Activated effector memory CD4-positive, alpha-beta T cell treated with Interleukin-2 at 50 U/mL for 16 hours (primary cell): Measurements from ENCODE around the gene GRAMD1A.
"Not testable (repeated sequence)": the region's sequence is repeated elsewhere in the genome, so short reads cannot be mapped to it uniquely, and the experiment has no call there.

Source experiments
- DNase-seq: peaks from one replicate; pipeline ENCODE4 v3.0.0-alpha.2; 2020

The GRAMD1A gene

DNA sequence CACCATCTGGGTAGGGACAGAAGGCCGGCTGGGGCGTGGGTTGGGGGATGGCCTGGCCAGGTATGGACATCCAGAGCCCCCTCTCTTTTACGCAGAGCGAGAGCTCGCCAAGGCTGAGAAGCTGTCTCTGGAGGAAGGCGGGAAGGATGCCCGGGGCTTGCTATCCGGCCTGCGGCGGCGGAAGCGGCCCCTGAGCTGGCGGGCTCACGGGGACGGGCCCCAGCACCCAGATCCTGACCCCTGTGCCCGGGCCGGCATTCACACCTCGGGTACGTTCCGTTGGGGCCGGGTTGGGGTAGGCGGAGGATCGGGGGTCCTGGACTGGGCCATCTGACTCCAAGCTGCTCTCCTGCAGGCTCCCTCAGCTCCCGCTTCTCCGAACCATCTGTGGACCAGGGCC lies 21.5 kb downstream of the GRAMD1A start:
- no peak for DNase-seq

DNA sequence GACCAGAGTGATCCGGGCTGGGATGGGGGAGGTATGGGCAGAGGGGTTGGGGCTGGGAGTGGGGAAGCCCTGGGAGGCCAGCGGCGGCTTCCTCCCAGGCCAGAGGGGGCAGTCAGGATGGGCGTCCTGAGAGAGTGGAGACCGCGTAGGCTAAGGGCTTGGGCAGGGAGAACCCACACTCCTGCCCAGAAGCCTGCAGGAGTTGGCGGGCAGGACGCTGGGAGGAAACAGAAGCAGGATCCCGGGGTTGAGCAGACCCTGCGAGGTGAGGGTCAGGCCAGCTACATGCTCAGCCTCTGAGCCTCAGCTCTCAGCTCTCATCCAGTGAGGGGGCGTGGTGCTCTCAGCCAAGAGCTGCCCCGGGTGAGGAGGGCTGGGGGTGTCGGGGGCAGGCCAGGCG lies 22.3 kb downstream of the GRAMD1A start:
- DNase-seq = no peak

DNA sequence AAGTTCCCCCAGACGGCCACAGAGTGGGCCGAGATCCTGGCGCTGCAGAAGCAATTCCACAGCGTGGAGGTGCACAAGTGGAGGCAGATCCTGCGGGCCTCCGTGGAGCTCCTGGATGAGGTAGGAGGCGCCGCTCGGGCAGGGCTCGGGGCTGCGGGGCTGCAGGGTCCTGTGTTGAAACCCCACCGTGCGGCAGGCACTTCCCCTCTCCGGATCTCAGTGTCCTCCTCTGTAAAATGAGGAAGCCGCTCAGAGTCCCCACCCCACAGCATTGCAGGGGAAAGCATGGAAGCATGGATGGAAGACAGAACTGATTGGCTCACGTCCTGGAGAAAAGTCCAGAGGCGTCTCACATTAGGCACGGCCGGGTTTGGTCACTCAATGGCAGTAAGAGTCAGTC lies 23.3 kb downstream of the GRAMD1A start:
- DNase-seq = no peak

DNA sequence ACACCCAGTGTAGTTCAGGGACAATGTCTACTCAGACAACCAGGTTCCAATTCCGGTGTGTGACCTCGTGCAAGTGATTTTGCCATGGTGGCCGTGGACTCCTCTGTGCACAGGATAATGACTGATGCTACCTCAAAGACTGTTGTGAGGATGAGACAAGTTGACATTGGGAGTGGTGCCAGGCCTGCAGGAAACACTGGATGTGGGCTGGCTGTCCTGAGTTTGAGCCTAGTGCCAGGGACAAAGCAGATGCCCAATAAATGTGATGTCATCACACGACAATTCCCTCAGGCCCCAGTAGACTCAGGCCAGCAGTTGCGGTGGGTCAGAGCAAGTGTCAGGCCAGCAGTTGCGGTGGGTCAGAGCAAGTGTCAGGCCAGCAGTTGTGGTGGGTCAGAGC lies 24.0 kb downstream of the GRAMD1A start:
- no peak for DNase-seq

DNA sequence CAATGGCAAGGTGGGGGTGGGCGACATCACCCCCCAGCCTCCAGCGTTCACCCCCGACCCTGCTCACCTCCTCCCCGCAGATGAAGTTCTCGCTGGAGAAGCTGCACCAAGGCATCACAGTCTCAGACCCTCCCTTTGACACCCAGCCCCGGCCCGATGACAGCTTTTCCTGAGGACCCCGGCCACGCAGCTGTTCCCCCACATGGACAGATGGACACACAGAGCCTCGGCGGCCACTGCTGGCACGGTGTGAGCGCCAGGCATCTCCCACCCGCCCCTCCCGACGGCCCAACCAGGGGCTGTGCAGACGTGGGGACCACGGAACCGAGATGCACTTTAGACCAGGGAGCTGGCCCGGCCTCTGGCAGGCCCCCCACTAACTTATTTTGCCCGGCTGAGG lies 25.8 kb downstream of the GRAMD1A start:
- no peak for DNase-seq

DNA sequence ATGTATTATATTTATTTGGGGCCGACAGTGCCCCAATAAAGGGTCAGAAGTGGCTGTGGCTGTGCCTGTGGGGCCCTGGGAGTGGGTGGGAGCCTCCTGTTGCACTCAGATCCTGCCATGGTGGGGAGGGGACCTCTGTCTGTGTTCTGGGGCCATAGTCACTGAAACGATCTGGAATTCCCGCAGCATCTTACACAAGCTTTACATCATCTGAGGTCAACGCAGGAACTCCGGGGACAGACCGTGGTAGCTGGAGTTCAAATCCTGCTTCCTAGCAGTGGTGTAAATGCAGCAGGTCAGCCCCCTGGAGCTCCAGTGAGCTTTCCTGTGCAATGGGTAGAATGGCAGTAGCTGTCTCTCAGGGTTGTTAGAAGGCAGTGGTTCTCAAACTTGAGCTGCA lies 26.3 kb downstream of the GRAMD1A start:
- no peak for DNase-seq

DNA sequence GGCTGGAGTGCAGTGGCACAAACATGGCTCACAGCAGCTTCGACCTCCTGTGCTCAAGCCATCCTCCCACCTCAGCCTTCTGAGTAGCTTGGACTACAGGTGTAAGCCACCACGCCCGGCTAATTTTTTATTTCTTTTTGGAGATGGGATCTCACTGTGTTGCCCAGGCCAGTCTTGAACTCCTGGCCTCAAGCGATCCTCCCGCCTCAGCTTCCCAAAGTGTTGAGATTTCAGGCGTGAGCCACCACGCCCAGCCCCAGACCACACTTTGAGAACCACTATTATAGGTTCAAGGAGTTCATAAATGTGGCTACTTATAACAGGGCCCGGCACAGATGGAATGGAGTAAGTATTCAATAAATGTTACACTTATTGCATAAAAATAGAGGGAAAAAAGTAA lies 26.9 kb downstream of the GRAMD1A start:
- no peak for DNase-seq

DNA sequence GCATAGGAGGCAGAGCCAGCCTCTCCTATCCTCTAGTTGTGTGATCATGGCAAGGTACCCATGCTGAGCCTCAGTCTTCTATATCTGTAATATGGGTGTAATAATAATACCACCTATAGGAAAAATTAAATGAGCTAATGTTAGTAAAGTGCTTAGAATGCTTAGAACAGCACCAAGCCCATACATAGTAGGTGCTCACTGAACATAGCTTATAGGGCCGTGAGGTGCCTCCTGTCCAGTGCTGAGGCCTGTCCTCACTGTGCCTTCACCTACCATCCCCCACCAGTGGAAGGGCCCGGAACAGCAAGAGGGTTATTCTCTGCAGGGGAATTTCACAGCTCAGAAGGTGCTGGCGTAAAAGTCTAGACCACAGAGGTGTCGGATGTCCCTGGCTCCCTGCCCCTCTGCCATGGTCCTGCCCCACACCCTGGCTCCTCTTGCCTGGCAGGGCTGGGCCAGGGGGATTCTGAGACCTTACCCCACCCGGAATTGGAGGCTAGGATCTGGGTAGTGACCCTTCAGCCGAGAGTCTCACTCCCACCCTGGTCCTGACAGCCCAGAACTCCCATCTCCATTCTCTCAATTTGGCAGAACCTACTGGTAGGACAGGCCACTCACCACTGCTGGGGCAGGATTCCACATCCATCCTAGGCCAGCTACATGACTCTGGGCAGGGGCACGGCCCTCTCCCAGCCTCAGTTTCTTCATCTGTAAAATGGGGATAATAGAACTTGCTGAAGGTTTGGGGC lies 27.9 kb downstream of the GRAMD1A start:
- no peak for DNase-seq

DNA sequence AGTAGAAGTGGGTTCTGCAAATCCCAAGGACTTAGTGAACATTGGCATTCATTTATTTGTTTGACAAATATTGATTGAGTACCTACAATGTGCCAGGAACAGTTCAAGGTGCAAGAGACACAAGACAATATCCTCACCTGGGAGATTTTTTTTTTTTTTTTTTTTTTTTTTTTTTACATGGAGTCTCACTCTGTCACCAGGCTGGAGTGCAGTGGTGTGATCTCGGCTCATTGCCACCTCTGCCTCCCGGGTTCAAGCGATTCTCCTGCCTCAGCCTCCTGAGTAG lies 28.4 kb downstream of the GRAMD1A start:
- not testable (repeated sequence) for DNase-seq

DNA sequence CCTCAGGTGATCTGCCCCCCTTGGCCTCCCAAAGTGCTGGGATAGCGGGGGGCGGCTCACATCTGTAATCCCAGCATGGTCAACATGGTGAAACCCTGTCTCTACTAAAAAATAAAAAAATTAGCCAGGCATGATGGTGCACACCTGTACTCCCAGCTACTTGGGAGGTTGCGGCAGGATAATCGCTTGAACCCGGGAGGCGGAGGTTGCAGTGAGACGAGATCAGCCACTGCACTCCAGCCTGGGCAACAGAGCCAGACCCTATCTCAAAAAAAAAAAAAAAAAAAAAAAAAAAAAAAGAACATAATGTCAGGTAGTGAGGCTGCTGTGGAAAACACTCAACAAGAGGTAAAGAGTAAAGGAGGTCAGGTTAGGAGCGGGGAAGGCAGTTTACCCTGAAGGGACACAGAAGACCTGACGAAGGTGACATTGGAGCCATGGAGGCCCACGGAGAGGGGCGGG lies 29.2 kb downstream of the GRAMD1A start:
- DNase-seq = not testable (repeated sequence)

DNA sequence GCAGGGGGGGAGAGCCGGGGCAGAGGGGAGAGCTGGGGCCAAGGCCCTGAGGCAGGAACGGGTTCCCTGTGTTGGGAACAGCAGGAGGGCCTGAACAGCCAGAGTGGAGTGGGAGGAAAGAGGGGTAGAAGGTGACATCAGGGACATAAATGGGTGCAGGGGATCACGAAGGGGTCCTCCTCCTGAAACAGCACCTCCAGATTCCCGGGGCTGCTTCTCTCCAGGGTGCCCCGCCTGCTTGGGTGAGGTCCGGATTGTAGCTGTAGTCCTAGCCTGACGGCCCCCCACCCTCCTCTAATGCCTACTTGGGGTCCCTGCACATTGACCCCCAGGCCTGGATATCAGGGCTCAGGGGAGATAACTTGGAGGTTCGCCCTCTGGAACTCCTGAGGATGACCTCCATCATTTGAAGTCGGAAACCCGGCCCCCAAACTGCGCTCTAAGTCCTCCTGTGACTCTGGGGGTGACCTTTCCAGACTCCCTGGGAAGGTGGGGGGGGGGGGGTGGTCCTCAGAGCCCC lies 29.7 kb downstream of the GRAMD1A start:
- DNase-seq = no peak

DNA sequence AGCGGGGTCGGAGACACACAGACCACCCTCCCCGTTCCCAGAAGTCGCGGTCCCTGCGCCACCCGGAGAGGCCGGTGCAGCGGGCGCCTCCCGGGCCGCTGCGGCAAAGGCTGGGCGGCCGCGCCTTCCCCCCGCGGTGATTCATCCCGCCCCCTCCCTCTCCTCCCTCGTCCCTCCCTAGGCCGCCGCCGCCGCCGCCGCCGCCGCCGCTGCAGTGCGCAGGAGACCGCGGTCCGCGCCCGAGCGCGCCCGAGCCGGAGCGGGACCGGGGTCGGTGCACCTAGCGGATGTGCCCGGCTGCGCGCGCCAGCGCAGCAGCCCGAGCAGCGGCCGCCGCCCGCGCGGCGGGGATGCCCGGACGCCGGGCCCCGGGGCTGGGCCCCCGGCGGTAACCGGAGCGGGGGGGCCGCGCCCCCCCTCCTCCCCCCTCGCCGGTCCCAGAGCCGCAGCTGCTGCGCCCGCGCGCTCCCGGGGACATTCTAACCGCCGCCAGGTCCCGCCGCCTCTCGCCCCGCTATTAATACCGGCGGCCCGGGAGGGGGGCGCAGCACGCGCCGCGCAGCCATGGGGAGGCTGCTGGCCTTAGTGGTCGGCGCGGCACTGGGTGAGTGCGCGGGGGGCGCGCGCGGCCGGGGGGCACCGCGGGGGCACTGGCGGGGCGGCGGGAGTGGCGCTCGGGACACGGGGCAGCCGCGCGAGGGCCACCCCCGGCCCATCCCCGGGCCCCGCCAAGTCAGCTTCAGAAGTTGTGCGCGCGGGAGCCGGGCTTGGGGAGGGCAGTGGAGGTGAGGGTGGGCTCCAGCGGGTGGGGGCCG lies 30.3 kb downstream of the GRAMD1A start, which contains the start of gene SCN1B:
Gene SCN1B, plus strand, starts transcription at position 214 of the 815 bp plus-strand sequence. Its CDS starts 351 bp downstream, at position 565.
- DNase-seq = peak; percentile 57

DNA sequence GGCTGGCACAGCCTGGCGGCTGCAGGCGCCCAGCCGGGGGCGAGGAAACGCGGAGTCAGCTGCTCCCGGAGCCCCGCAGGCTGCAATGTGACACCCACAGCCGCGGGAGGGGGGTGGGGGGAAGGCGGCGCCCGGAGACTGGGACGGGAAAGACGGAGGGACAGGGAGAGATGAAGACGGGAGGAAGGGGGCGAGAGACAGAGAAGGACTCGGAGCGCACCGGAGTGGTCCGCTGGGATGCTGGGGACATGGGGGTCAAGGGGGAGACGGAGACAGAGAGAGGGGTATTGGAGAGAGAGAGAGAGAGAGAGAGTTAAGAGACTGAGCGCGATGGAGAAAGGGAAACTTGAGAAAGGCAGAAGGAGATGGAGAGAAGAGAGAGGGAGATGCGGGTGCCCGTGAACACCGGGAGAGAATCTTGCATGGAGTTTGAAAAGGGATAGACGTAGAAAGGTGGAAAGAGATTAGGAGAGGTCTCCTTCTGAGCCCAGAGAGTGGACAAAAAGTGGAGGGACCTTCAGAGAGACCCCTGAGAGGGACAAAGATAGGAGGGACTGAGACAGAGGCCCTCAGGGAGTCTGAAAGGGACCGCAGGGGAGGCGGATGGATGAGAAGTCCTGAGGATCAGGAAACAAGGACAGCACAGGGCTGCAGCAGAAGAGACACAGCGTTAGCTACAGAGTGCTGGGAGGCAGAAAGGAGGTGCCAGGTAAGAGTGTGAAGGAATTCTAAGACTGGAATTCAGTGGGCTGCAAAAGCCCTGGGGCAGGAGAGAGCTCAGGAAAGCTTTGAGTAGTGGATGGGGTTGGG lies 31.2 kb downstream of the GRAMD1A start:
- no peak for DNase-seq

DNA sequence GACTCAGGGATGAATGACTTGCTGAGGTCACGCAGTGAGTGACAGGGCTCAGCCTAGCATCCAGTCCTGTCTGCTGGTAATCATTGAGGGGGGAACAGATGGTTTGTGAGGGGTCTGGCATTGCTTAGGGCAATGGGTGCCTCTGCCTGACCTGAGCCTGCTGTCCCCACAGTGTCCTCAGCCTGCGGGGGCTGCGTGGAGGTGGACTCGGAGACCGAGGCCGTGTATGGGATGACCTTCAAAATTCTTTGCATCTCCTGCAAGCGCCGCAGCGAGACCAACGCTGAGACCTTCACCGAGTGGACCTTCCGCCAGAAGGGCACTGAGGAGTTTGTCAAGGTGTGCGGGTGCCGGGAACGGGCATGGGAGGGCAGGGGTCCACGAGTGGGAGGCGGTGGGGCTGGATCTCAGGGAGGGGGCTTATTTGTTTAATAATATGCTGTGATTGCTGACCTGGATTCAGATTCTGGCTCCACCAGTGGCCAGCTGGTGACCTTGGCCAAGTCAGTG lies 32.3 kb downstream of the GRAMD1A start:
- DNase-seq = no peak

DNA sequence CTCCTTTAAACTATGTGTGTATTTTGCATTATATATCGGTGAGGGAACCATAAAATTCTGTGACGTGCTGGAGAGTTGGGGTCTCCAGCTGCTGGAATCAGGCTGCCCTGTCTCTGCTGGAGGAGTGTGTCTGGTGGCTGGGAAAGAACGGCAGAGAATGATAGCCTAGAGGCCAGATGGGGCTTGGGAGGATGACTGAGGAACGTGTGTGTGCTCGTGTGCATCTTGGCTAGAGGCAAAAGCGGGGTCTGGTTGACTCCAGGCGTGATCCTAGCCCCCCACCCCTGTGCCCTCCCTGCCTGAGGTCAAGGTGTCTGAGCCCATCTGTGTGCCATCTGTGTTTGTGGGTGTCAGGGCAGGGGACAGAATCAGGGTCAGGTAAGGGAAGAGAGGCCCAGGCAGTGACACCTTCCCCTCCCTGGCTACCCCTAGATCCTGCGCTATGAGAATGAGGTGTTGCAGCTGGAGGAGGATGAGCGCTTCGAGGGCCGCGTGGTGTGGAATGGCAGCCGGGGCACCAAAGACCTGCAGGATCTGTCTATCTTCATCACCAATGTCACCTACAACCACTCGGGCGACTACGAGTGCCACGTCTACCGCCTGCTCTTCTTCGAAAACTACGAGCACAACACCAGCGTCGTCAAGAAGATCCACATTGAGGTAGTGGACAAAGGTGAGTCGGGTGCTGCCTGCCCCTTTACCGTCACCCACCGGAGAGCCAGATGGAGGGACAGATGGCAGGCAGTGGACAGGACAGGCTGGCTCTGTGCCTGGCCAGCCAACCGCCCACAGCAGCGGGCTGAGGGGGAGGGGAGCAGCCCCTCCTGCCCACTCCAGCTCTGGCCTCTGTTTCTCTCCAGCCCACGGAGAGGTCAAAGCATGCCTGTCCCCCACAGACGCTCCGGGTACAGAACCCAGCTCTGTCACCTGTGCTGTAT lies 33.2 kb downstream of the GRAMD1A start:
- no peak for DNase-seq

DNA sequence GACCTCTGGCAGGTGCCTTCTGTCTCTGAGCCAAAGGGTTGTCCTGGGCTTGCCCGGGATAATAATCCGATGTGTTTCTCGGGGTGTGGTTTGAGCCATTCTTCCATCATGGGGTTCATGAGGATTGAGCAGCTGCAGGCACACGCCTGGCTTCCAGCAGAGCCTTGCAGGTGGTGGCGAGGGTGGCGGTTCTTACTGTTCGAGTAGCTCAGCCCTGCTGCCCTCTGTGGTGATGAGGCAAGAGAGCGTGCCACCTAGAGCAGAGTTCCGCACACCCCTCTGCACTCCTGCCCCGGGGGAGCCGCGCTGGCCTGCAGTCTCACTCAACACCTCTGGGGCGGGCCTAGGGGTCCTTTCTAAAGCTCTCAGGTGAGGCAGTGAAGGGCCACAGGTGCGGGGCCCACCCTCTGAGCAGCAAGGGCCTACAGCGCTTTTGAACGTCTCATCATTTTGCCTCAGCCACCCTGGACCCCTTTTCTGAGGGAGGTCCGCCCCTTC lies 33.9 kb downstream of the GRAMD1A start:
- no peak for DNase-seq

DNA sequence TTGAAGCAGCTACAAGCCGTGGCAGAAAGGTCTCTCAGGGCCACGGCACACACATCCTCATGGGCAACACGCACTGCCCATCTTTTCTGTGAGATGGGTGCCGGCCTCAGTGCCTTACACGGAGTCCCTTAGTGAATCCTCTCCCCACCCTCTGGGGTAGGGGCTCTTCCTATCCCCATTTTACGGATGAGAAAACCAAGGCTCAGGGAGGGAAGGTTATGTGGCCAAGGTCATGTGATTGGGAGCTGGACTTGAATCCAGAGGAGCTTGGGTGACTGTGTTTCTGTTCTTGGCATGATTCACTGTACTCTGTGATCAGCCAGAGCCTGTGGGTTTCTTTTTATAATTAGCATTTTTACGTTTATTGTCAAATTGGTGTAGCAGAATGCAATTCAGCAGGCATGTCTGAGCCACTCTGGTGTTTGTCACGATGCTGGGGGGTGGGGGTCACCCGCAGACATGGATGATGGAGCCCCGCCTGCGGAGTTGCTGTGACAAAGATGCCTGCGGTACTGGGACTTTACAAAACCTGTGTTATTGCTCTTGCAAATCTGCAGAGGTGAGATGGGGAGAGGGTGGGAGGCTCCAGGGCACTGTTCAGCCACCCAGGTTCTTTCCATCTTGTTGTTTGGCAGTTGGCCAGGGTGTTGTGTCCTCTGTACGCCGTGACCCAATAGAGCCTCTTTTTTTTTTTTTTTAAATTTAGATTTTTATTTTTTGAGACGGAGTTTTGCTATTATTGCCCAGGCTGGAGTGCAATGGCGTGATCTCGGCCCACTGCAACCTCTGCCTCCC lies 34.7 kb downstream of the GRAMD1A start:
- no peak for DNase-seq

DNA sequence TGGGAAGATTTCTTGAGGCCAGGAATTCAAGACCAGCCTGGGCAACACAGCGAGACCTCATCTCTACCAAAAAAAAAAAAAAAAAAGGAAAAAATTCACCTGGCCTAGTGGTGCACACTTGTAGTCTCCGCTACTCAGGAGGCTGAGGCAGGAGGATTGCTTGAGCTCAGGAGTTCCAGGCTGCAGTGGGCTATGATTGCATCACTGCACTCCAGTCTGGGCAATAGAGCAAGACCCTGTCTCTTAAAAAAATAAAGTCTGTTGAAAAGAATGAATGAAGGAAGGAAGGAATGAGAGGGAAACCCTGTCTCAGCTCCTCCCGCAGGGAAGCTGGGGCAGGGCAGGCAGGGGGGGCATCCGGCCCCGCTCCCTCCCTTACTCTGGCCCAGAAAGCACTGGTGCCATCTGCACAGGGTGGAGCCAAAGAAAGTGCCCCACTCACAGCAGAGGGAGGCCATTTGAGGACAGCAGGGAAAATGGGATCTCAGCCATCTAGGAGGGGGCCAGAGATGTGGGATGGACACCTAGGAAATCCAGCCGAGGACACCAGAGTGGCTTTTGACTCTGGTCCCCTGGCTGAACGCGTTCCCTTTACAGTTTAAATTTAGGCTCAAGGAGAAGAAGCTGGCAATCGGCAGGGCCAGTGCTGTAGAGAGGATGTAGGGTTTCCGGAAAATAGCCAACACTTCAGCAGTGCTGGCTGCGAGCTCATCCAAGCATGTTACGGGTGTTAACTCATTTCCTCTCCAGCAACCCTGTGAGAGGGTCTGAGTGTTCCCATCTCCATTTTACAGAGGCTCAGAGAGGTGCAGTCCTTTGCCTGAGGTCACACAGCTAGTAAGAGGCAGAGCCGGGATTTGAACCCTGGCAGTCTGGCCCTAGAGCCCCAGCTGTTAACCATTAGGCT lies 37.8 kb downstream of the GRAMD1A start:
- DNase-seq = no peak

DNA sequence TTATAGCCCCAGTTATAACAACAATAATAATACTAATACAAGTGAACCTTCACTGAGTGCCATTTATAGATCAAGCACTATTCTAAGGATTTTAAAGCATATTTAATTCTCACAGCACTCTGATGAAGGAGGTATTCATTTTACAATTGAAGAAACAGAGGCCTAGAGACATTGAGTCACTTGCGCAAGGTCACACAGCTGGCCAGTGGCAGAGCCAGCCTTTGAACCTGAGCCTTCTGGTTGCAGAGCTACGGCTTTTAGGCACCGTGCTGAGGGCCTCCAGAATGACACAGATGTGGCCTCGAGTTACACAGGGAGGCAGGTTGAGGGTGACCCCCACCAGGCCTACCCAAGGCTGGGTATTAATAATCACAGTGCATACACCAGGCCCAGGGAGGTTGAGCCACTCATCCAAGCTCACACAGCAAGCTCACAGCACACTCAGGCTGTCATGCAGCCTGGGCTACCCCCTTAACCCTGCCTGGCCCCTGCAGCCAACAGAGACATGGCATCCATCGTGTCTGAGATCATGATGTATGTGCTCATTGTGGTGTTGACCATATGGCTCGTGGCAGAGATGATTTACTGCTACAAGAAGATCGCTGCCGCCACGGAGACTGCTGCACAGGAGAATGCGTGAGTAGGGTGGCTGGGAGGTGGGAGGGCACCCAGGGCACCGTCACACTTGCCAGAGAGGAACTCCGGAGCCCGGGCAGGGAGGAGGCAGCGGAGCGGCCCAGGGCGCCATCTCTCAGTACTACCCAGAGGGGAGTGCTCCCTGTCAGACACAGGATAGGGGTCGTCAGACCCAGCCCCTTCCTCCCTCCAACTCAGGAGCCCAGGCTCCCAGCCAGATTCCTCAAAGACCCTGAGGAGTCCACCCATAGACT lies 38.7 kb downstream of the GRAMD1A start:
- no peak for DNase-seq
